Activated CD4-positive, alpha-beta T cell treated with anti-CD3 and anti-CD28 coated beads for 36 hours (primary cell): ENCODE data around the gene ANAPC15. TPM values are rescaled to one million over a fixed set of nuclear protein-coding genes. Genes with fewer than 3 reads are reported as not detected.
A peak's percentile ranks its signal among the peaks of the same experiment; 100 is the strongest.

Source experiments
- ATAC-seq: fragments of 200-7000 bp; cut with Tn5 transposase; one replicate; pipeline ENCODE4 v1.10.0; 2021; ENCODE audit warnings: mild to moderate bottlenecking, moderate library complexity
- CTCF ChIA-PET: fragments of 350-600 bp; sonication (Branson Sonifier 250); formaldehyde crosslinking; loops from one replicate; lab custom pipeline; 2021; ENCODE audit warnings: antibody characterized with exemption; lab: Charles Lee
- POLR2A ChIA-PET: fragments of 350-600 bp; sonication (Branson Sonifier 250); formaldehyde crosslinking; loops from one replicate; lab custom pipeline; 2021; ENCODE audit warnings: antibody characterized with exemption, inconsistent platforms; lab: Charles Lee
- DNase-seq: peaks from one replicate; pipeline ENCODE4 v3.0.0-alpha.2; 2020
- H3K27ac Mint-ChIP-seq: one replicate; pipeline ENCODE4 v1.8.0; 2021; ENCODE audit warnings: mixed read lengths
- H3K27me3 Mint-ChIP-seq: one replicate; pipeline ENCODE4 v1.8.0; 2021; ENCODE audit warnings: mixed read lengths
- H3K36me3 Mint-ChIP-seq: one replicate; pipeline ENCODE4 v1.8.0; 2021; ENCODE audit warnings: low read depth, mixed read lengths
- H3K4me1 Mint-ChIP-seq: one replicate; pipeline ENCODE4 v1.8.0; 2021; ENCODE audit warnings: mixed read lengths
- H3K4me3 Mint-ChIP-seq: one replicate; pipeline ENCODE4 v1.8.0; 2021; ENCODE audit warnings: mild to moderate bottlenecking, moderate library complexity, mixed read lengths
- H3K9me3 Mint-ChIP-seq: one replicate; pipeline ENCODE4 v1.8.0; 2021; ENCODE audit warnings: low read depth, mixed read lengths
- intact Hi-C, 2 experiments: fragments of 100-400 bp; cut with DNase I in 1 of 2; cut with micrococcal nuclease in 1 of 2; formaldehyde crosslinking; loops; one replicate each; pipeline versions ENCODE4 v1.14.2 to v1.15.1; 2022 to 2024; cut with DNase I, micrococcal nuclease
- total RNA-seq, 2 experiments: library from RNA; stranded (reverse); gene quantifications; one replicate each; pipeline ENCODE4 v1.2.3, GENCODE V29; 2021

ANAPC15 gene
- total RNA-seq, 2 experiments from 2014 or later: 60.3 to 76.1 TPM

DNA sequence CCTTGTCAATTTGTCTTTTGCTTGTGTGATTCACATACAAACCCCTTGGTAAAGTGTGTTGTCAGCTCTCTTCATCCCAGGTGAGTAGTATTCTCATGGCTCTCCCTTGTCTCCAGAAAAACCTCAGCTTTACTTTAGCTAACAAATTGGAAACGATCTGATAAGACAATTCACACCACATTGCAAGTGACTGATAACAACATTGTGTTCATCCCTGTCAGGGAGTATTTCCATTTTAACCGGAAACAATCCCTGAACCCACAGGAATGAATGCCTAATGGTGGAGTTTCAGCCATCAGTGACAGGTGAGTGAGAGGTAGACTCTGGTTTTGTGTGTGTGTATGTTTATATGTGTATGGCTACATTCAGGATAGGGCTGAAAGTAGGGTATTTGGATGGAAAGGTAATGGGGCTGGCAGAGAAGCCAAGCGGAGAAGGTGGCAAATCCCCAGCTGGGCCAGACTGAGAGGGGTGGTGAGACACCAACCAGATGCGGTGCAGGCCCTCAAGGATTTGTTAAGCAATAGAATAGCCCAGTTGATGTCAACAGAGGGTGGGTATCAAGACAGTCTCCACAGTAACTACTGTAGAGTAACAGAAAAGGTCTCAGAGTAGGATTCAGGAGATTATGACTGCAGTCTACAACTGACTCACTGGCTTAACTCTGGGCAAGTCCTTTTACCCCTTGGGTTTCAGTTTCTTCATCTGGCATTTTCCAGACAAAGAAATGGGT lies 24.3 kb downstream of the ANAPC15 start:
- peaks cover 13% of the 10 kb centered on the region for H3K4me1 Mint-ChIP-seq
- CTCF ChIA-PET: interaction anchor here (5.4 kb wide), 1 partner anchor 63 kb away, joined by 40 read pairs; no protein-coding TSS in a partner anchor
- no peak overlapping the region for H3K4me3 Mint-ChIP-seq
- POLR2A ChIA-PET: no interaction called here
- ATAC-seq (peak; percentile 74), DNase-seq (no peak)
- intact Hi-C loops: no loop called here
- peaks cover 6% of the 10 kb centered on the region for H3K36me3 Mint-ChIP-seq
- H3K27me3 Mint-ChIP-seq: no peaks in the 10 kb centered on the region
- no peaks in the 10 kb centered on the region for H3K9me3 Mint-ChIP-seq
- H3K27ac Mint-ChIP-seq: peak overlapping the region; percentile 39

- no peak for ATAC-seq
- POLR2A ChIA-PET: interaction anchor here (0.9 kb wide), 1 partner anchor 48 kb away, joined by 3 read pairs; no protein-coding TSS in a partner anchor
Observed at GRCh38 chr11:72085621-72086351, 26.7 kb downstream of the ANAPC15 start.

GRCh38 chr11:72084965-72085364 lies 27.5 kb downstream of the ANAPC15 start:
- Mint-ChIP-seq H3K36me3 (peaks cover 8% of the 10 kb centered on the region), H3K9me3 (no peaks in the 10 kb centered on the region), H3K27me3 (no peaks in the 10 kb centered on the region), H3K4me1 (peaks cover 26% of the 10 kb centered on the region), H3K27ac (no peak overlapping the region), H3K4me3 (no peak overlapping the region)
- ChIA-PET POLR2A (interaction anchor here (0.6 to 0.9 kb wide), 2 partner anchors 47 to 143 kb away, joined by 3 to 6 read pairs; no protein-coding TSS in a partner anchor), CTCF (interaction anchor here (0.6 to 5.4 kb wide), 7 partner anchors 9 to 567 kb away, joined by 3 to 40 read pairs (median 4); no protein-coding TSS in a partner anchor)
- no peak for DNase-seq
- no peak for ATAC-seq
- intact Hi-C loops: no loop called here

More at GRCh38 chr11:72085621-72086351, 26.7 kb downstream of the ANAPC15 start:
- no peak for DNase-seq
- Mint-ChIP-seq H3K9me3 (no peaks in the 10 kb centered on the region), H3K27me3 (no peaks in the 10 kb centered on the region), H3K4me3 (no peak overlapping the region), H3K36me3 (peaks cover 7% of the 10 kb centered on the region), H3K27ac (no peak overlapping the region), H3K4me1 (peaks cover 23% of the 10 kb centered on the region)
- CTCF ChIA-PET: interaction anchor here (0.6 to 5.4 kb wide), 13 partner anchors 9 to 567 kb away, joined by 3 to 40 read pairs (median 4); partner anchors contain the start of gene ANAPC15
- intact Hi-C loops: no loop called here

GRCh38 chr11:72084076-72084475 lies 28.4 kb downstream of the ANAPC15 start:
- DNase-seq: no peak
- H3K9me3 Mint-ChIP-seq: no peaks in the 10 kb centered on the region
- POLR2A ChIA-PET: no interaction called here

DNA sequence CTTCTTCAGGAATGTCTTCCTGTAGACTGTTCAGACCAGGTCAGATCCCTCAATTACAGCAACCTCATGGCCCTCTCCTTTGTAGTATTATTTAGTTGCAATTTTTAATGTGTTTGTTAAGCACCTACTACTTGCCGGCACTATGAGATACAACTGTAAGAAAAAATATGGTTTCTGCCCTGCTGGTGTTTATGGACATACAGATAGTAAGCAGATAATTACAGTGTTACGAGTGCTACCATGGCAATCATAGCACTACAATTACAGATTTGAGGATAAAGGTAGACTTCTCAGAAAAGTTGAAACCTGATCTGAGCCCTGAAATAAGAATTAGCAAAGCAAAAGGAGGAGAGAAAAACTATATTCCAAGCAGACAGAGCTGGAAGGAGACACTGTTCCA lies 29.1 kb downstream of the ANAPC15 start:
- no peak overlapping the region for H3K4me3 Mint-ChIP-seq
- H3K4me1 Mint-ChIP-seq: peaks cover 30% of the 10 kb centered on the region
- CTCF ChIA-PET: interaction anchor here (5.4 kb wide), 1 partner anchor 58 kb away, joined by 40 read pairs; no protein-coding TSS in a partner anchor
- intact Hi-C loops: no loop called here
- peaks cover 8% of the 10 kb centered on the region for H3K36me3 Mint-ChIP-seq
- H3K27me3 Mint-ChIP-seq: no peaks in the 10 kb centered on the region
- ATAC-seq: no peak
- POLR2A ChIA-PET: no interaction called here
- DNase-seq: no peak
- H3K27ac Mint-ChIP-seq: no peak overlapping the region
- no peaks in the 10 kb centered on the region for H3K9me3 Mint-ChIP-seq

More at GRCh38 chr11:72084076-72084475, 28.4 kb downstream of the ANAPC15 start:
- no peak for ATAC-seq
- intact Hi-C loops: no loop called here
- H3K4me1 Mint-ChIP-seq: peaks cover 26% of the 10 kb centered on the region
- H3K36me3 Mint-ChIP-seq: peaks cover 8% of the 10 kb centered on the region
- CTCF ChIA-PET: interaction anchor here (5.4 kb wide), 1 partner anchor 59 kb away, joined by 40 read pairs; no protein-coding TSS in a partner anchor
- no peaks in the 10 kb centered on the region for H3K27me3 Mint-ChIP-seq
- no peak overlapping the region for H3K27ac Mint-ChIP-seq
- H3K4me3 Mint-ChIP-seq: no peak overlapping the region

GRCh38 chr11:72081821-72082453 lies 30.6 kb downstream of the ANAPC15 start:
- no peak for DNase-seq
- no peak for ATAC-seq
- Mint-ChIP-seq H3K27ac (peak overlapping the region; percentile 94), H3K36me3 (peaks cover 6% of the 10 kb centered on the region), H3K27me3 (no peaks in the 10 kb centered on the region), H3K9me3 (no peaks in the 10 kb centered on the region), H3K4me3 (peak overlapping the region; percentile 91), H3K4me1 (peaks cover 36% of the 10 kb centered on the region)
- intact Hi-C loops: loop anchor here (2.0 kb wide), 3 partner anchors 41 to 1517 kb away; partner anchors contain the start of gene FAM168A (in 1 of the 2)
- POLR2A ChIA-PET: interaction anchor here (0.6 to 1.5 kb wide), 3 partner anchors 23 to 50 kb away, joined by 3 to 4 read pairs (median 4); partner anchors contain the start of gene ANAPC15
- CTCF ChIA-PET: interaction anchor here (0.6 to 2.0 kb wide), 7 partner anchors 9 to 209 kb away, joined by 3 to 12 read pairs (median 6); partner anchors contain the start of gene TOMT

DNA sequence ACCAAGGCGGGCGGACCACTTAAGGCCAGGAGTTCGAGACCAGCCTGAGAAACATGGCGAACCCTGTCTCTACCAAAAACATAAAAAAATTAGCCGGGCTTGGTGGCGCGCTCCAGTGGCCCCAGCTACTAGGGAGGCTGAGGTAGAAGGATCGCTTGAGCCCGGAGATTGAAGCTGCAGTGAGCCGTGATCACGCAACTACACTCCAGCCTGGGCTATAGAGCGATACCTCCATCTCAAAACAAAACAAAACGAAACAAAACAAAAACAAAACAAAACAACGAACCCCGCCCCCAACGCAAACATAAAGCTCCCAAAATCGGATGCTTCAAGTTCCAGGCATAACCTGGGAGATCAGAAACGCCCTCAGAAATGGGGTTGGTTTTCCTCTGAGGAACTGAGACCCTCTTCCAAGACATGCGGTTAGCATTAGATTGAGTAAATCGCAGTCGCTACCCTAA lies 31.3 kb downstream of the ANAPC15 start:
- CTCF ChIA-PET: interaction anchor here (0.9 to 2.0 kb wide), 6 partner anchors 9 to 55 kb away, joined by 5 to 12 read pairs (median 6); partner anchors contain the start of gene TOMT
- intact Hi-C loops: loop anchor here (2.0 kb wide), 3 partner anchors 40 to 1518 kb away; partner anchors contain the start of gene FAM168A (in 1 of the 2)
- H3K27me3 Mint-ChIP-seq: no peaks in the 10 kb centered on the region
- no peak for DNase-seq
- POLR2A ChIA-PET: interaction anchor here (0.6 to 1.5 kb wide), 4 partner anchors 22 to 153 kb away, joined by 3 to 4 read pairs (median 4); partner anchors contain the start of genes ANAPC15 and XNDC1N
- ATAC-seq: no peak
- H3K9me3 Mint-ChIP-seq: no peaks in the 10 kb centered on the region
- H3K27ac Mint-ChIP-seq: peak overlapping the region; percentile 94
- H3K4me1 Mint-ChIP-seq: peaks cover 37% of the 10 kb centered on the region
- peaks cover 7% of the 10 kb centered on the region for H3K36me3 Mint-ChIP-seq
- H3K4me3 Mint-ChIP-seq: peak overlapping the region; percentile 91

DNA sequence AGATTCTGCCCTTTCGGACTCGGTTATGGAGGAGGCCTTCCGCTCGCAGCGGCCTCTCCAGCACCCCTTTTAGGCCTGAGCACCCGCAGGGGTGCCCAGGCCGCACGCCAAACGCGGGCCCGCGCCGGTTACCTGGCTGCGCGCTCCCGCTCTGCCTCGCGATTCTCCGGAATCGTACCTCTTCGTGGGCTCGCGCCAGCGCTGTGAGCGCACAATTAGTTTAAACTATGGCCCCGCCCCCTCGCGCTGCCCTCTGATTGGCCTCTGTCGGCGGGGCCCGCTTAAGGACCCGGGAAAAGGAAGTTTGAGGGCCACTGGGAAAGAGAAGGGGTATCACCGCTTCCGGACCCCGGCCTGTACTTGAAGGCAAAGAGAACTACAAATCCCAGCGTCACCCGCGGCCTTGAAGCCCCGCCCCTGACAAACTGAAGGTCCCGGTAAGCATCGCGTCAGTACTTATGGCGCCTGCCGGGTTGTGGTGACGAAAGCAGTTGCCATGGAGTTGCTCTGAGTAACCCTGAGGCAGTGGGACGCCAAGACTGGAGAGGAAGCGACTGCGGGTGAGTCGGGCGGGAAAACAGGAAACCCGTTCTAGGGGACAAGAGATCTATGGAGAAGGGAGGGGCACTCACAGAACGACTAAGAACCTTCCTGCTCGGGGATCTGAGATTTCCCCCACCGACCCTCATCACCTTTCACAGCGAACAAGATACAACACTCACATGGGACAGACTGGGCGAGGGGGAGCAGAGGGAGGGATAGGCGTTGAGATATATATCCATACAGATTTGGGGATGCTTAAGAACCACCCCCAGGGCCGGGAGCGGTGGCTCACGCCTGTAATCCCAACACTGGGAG lies 31.9 kb downstream of the ANAPC15 start, which contains the start of the genes LRRC51 and NUMA1:
LRRC51 (plus strand) TSS at position 525 of the 858 bp plus-strand sequence. CDS start 8,234 bp downstream, outside the sequence.
NUMA1 (minus strand) TSS at position 217 of the 858 bp plus-strand sequence. CDS start 44,599 bp downstream, outside the sequence.
- peak; percentile 96 for ATAC-seq
- ChIA-PET POLR2A (interaction anchor here (0.6 to 0.9 kb wide), 2 partner anchors 32 to 152 kb away, joined by 4 to 8 read pairs; partner anchors contain the start of genes ANAPC15 and XNDC1N), CTCF (interaction anchor here (1.2 to 2.0 kb wide), 3 partner anchors 17 to 28 kb away, joined by 3 to 10 read pairs (median 5); partner anchors contain the start of gene TOMT)
- no peaks in the 10 kb centered on the region for H3K27me3 Mint-ChIP-seq
- peak within 1 kb of the TSS; percentile 94 for H3K27ac Mint-ChIP-seq
- H3K4me3 Mint-ChIP-seq: peak within 1 kb of the TSS; percentile 91
- no peaks in the 10 kb centered on the region for H3K9me3 Mint-ChIP-seq
- H3K4me1 Mint-ChIP-seq: peaks cover 37% of the 10 kb centered on the region
- peaks cover 10% of the 10 kb centered on the region for H3K36me3 Mint-ChIP-seq
- intact Hi-C loops: loop anchor here (1.0 to 2.0 kb wide), 13 partner anchors 23 to 1699 kb away; partner anchors contain the start of genes ANAPC15 (in 2 of the 2), CLPB (in 2 of the 2), LAMTOR1 (in 2 of the 2) and ATG16L2 (in 1 of the 2)
- peak; percentile 100 for DNase-seq

DNA sequence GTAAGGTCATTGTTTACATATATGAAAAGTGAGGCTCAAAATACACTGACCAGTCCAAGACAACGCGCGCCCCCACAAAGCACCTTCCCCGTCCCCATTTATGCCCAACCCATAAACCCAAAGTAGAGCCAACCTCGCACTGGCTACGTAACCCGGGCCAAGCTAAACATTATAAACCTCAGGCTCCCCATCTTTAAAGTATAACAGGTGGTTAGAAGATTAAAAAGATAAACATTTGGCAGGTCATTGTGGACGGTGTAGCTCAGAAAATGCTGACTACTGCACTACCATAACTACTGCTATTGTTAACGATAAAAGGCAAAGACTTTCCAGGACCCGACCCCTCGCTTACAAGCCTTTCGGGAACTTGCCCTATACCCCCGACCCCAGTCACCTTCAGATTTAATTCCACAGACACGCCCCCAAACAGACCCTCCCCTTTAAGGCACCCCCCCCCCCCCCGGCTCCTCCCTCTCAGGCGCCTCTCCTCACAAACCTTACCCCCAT lies 32.6 kb downstream of the ANAPC15 start:
- H3K4me3 Mint-ChIP-seq: peak overlapping the region; percentile 91
- peaks cover 11% of the 10 kb centered on the region for H3K36me3 Mint-ChIP-seq
- peak; percentile 20 for DNase-seq
- ATAC-seq: no peak
- ChIA-PET POLR2A (interaction anchor here (0.9 kb wide), 1 partner anchor 32 kb away, joined by 8 read pairs; the partner anchor contains the start of gene ANAPC15), CTCF (interaction anchor here (1.2 to 2.5 kb wide), 5 partner anchors 11 to 54 kb away, joined by 3 to 12 read pairs (median 5); no protein-coding TSS in a partner anchor)
- H3K9me3 Mint-ChIP-seq: no peaks in the 10 kb centered on the region
- peaks cover 37% of the 10 kb centered on the region for H3K4me1 Mint-ChIP-seq
- H3K27me3 Mint-ChIP-seq: no peaks in the 10 kb centered on the region
- intact Hi-C loops: loop anchor here (1.0 to 2.0 kb wide), 13 partner anchors 23 to 1699 kb away; partner anchors contain the start of genes ANAPC15 (in 2 of the 2), CLPB (in 2 of the 2), LAMTOR1 (in 2 of the 2) and ATG16L2 (in 1 of the 2)
- H3K27ac Mint-ChIP-seq: peak overlapping the region; percentile 94
